ENCODE measurements around the gene VSTM2B.
A peak's percentile ranks its signal among the peaks of the same experiment; 100 is the strongest.

VSTM2B gene

DNA sequence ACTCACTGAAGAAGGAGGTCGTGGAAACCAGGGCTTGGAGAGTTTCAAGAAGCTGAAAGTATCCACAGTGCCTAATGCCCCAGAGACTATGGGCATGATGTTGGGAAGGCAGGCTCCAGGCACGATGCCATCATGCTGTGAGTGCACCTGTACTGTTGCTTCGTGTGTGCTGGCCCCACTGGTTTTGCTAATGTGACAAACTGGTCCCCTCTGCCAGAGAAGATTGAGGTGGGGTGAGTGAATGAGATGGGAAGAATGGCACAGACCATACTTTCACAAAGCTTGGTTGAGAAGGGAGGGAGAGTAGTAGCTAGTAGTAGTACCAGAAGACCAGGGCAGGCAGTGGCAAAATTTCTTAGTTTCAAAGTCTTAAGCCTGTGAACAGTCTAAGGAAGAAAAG, 61.3 kb downstream of the VSTM2B start:
- no peak for DNase-seq

DNA sequence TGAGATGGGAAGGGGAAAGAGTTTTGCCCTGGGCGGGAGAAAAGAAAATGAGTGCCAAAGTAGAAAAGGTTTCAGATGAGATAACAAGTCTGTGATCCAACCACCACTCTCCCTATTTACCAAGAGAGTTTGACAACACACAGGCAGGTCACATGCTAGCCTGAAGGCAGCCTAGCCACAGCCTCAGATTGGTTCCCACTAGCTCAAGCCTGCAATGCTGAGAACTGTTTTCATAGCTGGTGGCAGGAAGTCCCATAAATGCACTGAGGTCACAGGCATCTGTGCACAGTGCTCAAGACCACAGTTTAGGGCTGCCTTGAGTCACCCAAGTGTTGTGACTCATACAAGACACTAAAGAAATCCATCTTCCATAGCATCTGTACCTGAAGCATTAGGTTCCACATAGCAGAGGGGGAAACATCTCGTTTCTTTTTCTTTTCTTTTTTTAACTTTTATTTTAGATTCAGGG, 61.8 kb downstream of the VSTM2B start:
- DNase-seq: no peak

DNA sequence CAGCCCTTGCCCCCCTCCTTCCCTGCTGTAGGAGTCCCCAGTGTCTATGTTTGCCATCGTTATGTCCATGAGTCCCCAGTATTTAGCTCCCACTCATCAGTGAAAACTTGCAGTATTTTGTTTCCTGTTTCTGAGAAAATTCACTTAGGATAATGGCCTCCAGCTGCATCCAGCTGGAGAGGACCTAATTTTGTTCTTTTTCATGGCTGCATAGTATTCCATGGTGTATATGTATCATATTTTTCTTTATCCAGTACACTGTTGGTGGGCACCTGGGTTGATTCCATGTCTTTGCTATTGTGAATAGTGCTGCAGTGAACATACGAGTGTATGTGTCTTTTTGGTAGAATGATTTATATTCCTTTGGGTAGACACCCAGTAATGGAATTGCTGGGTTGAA, 62.3 kb downstream of the VSTM2B start:
- DNase-seq: no peak

DNA sequence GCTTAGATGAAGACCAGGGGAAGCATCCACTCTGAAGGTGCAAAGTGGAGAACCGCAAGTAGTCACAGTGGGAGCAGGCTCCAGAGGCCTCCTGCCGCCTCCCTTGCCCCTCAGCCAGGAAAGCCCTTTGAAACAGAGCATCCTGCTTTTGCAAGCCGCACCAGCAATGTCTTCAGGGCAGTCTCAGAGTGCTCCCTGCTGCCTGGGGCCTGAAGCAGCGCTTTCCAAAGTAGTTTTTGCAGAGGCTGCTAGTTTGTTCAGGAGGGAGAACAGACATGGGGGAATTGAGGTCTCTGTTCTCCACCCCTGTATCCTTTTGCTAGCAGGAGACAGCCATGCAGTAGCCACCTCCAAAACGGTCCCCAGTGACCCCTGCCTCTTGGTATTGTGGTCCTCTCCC, 64.5 kb downstream of the VSTM2B start:
- DNase-seq: no peak

- no peak for DNase-seq
Measured at GRCh38 chr19:29591670-29592069, 65.9 kb downstream of the VSTM2B start.

- DNase-seq: no peak
Measured at GRCh38 chr19:29593869-29594268, 68.1 kb downstream of the VSTM2B start.

GRCh38 chr19:29596080-29596727, 70.4 kb downstream of the VSTM2B start:
- DNase-seq: no peak

DNA sequence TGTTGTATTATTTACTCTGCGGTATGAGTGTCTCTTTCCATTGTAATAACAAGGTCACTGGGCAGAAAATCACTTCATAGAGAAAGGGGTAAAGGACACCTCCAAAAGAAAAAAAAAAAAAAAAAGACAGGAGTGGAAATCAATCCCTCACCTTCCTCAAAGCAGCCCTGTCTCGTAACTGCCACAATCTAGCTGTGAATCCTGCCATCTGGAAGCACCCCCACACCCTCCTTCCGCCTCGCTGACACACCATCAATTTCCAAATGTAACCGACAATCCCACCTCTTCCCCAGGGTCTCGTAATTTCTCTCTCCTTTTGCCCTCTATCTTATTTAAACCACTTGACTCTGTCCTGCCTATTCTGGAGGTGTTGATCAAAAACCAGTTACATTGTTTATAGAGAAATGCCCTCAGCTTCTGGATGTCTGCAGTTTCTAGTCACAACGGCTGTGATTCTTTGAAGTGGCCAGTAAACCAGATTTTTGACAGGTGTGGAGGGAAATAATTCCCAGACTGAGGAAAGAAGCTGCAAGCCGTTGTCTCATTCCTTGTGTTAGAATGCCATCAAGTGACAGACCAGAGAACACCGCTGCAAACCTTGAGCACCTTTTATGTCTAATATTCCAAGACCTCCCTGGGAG, 71.2 kb downstream of the VSTM2B start:
- DNase-seq: peak in 6 of 58 donors; percentile 3 to 52 (median 12)

- DNase-seq: no peak
Measured at GRCh38 chr19:29598036-29598435, 72.2 kb downstream of the VSTM2B start.

DNA sequence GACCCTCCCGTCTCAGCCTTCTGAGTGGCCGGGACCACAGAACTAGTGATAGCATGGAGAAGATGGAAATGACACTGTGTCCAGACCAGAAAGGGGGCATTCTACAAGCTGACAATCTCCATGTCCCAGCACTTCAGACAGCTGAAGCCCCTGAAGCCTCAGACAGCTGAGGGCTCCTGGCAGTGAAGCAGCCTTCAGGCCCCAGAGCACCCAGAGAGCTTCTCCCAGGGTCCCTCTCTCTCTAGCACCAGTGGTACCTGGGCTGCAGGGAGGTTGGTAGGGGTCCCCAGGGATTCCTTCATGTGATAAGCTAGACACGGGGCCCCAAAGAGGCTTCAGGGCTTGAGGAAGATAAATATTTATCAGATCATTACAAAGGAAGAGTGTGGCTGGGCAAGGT, 72.7 kb downstream of the VSTM2B start:
- no peak for DNase-seq

- no peak for DNase-seq
Measured at GRCh38 chr19:29603308-29603707, 77.5 kb downstream of the VSTM2B start.

GRCh38 chr19:29605653-29606419, 80.0 kb downstream of the VSTM2B start, which contains the start of gene POP4:
Gene POP4 (plus strand): TSS chr19:29606283. CDS start chr19:29606319, 36 bp downstream.
- peak; percentile 65 to 99 (median 94) for DNase-seq

- peak in 1 of 58 donors; percentile 56 for DNase-seq
Measured at GRCh38 chr19:29606420-29606747, 80.6 kb downstream of the VSTM2B start.

- no peak for DNase-seq
Measured at GRCh38 chr19:29609636-29610035, 83.8 kb downstream of the VSTM2B start.

GRCh38 chr19:29610213-29610573, 84.4 kb downstream of the VSTM2B start:
- DNase-seq: no peak

DNA sequence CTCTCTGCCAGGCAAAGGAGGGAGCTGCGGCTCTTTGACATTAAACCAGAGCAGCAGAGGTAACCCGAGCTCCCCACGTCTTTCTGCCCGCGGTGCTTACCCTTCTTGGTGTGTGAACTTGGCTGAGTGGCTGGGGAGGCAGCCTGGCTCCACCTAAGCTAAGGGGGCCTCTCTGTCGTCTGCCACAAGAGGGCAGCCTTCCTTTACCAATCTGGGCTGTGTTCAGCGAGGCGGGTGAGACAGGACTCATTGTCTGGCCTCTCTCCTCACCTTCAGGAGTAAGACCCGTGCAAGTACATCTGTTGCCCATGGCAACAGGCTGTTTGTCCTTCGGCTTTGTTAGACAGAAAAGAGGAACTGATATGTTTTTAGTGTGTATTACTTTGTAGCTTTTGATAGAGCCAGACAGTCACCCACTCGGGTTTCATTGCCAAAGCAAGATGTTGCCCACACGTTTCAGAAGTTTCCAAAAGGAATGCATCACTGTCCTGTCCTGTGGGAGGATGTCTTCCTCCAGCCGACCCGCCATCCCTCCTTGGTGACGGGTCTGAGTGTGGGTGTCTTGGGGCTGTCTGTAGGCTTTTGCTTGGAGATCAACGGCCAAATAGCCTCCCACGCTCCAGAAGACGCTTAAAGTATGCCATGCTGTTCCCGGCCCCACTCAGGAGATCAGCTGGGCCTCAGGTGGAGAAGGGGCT, 84.9 kb downstream of the VSTM2B start:
- peak in 55 of 58 donors; percentile 21 to 86 (median 63) for DNase-seq

- no peak for DNase-seq
Measured at GRCh38 chr19:29612121-29612520, 86.3 kb downstream of the VSTM2B start.

- no peak for DNase-seq
Measured at GRCh38 chr19:29612801-29613595, 87.2 kb downstream of the VSTM2B start.

GRCh38 chr19:29614046-29614445, 88.3 kb downstream of the VSTM2B start:
- no peak for DNase-seq
